Stimulated activated memory B cell treated with anti-CD40 and anti-IgM and Interleukin-4, amounts not matched to agents 10 μg/mL and 1 μg/mL and 100 μg/mL, for 72 hours (primary cell): Measurements from ENCODE around the gene CIART.
"Not testable (repeated sequence)": the region's sequence is repeated elsewhere in the genome, so short reads cannot be mapped to it uniquely, and the experiment has no call there.

Source experiments
- ATAC-seq: fragments of 150-1000 bp; cut with Tn5 transposase; 2 replicates; pipeline ENCODE4 v1.10.0; 2021
- H3K27ac Mint-ChIP-seq: one replicate; pipeline ENCODE4 v1.8.0; 2022; ENCODE audit warnings: mild to moderate bottlenecking, mixed read lengths
- H3K27me3 Mint-ChIP-seq: one replicate; pipeline ENCODE4 v1.8.0; 2022; ENCODE audit warnings: mixed read lengths
- H3K36me3 Mint-ChIP-seq: one replicate; pipeline ENCODE4 v1.8.0; 2022; ENCODE audit warnings: mixed read lengths
- H3K4me1 Mint-ChIP-seq: one replicate; pipeline ENCODE4 v1.8.0; 2022; ENCODE audit warnings: mixed read lengths
- H3K4me3 Mint-ChIP-seq: one replicate; pipeline ENCODE4 v1.8.0; 2022; ENCODE audit warnings: mild to moderate bottlenecking, moderate library complexity, mixed read lengths
- H3K9me3 Mint-ChIP-seq: one replicate; pipeline ENCODE4 v1.8.0; 2022; ENCODE audit warnings: mixed read lengths

CIART gene

GRCh38 chr1:150280138-150280707 lies 2.1 kb upstream of the CIART start:
- no peak overlapping the region for H3K27ac Mint-ChIP-seq
- no peaks in the 10 kb centered on the region for H3K9me3 Mint-ChIP-seq
- H3K4me3 Mint-ChIP-seq, result no peak overlapping the region
- H3K36me3 Mint-ChIP-seq, result peaks cover 10% of the 10 kb centered on the region
- no peaks in the 10 kb centered on the region for H3K27me3 Mint-ChIP-seq
- no peak for ATAC-seq
- peaks cover 22% of the 10 kb centered on the region for H3K4me1 Mint-ChIP-seq

DNA sequence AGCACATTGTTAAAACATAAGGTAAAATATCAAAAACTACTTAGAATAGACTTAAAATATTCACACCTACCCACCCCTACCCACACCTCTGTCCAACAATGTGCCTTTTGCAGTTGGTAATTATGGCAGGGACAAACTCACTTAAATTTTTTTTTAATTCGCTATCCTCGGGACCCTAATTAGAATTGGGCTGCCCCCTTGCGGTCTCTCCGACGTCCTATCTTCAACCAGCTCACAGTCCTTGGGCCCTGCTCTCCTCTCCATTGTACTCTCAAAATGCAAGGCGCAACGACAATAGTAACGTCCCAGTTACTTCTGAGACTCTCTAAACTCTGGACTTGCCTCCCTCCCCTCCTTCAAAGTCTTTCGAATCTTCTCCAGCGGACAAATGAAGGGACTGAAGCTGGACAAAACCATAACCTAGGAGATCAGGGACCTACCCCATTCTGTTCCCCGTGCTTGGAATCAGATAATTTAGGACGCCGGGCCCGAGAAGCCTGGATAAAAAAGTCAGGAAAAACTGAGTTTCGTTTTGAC lies 1.1 kb upstream of the CIART start:
- Mint-ChIP-seq H3K27ac (peak overlapping the region; percentile 68), H3K27me3 (no peaks in the 10 kb centered on the region), H3K4me3 (peak overlapping the region; percentile 87), H3K36me3 (peaks cover 9% of the 10 kb centered on the region), H3K9me3 (no peaks in the 10 kb centered on the region), H3K4me1 (peaks cover 22% of the 10 kb centered on the region)
- peak; percentile 76 for ATAC-seq

- no peaks in the 10 kb centered on the region for H3K27me3 Mint-ChIP-seq
- no peaks in the 10 kb centered on the region for H3K36me3 Mint-ChIP-seq
- peaks cover 22% of the 10 kb centered on the region for H3K4me1 Mint-ChIP-seq
- peak overlapping the region; percentile 87 for H3K4me3 Mint-ChIP-seq
- H3K27ac Mint-ChIP-seq, result peak overlapping the region; percentile 68
- no peaks in the 10 kb centered on the region for H3K9me3 Mint-ChIP-seq
- ATAC-seq, result no peak
Observed at GRCh38 chr1:150282558-150282958, 204 bp downstream of the CIART start.

DNA sequence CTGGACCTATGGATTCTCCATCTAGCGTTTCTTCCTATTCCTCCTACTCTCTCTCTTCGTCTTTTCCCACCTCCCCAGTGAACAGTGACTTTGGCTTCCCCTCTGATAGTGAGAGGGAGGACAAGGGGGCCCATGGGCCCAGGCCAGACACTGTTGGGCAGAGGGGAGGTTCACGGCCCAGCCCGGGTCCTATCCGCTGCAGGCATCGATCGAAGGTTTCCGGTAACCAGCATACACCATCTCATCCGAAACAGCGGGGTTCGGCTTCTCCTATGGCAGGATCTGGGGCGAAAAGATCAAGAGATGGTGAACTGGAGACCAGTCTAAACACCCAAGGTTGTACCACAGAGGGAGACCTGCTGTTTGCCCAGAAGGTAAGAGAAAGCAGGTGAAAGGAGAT lies 906 bp downstream of the CIART start:
- Mint-ChIP-seq H3K36me3 (no peaks in the 10 kb centered on the region), H3K27ac (no peak overlapping the region), H3K4me3 (no peak overlapping the region), H3K9me3 (no peaks in the 10 kb centered on the region), H3K4me1 (peaks cover 22% of the 10 kb centered on the region), H3K27me3 (no peaks in the 10 kb centered on the region)
- ATAC-seq, result no peak

- Mint-ChIP-seq H3K9me3 (no peaks in the 10 kb centered on the region), H3K27ac (no peak overlapping the region), H3K4me1 (peaks cover 7% of the 10 kb centered on the region)
Observed at GRCh38 chr1:150288382-150288781, 6.0 kb downstream of the CIART start.

GRCh38 chr1:150288822-150289221 lies 6.5 kb downstream of the CIART start:
- no peak overlapping the region for H3K4me3 Mint-ChIP-seq
- ATAC-seq, result no peak
- no peaks in the 10 kb centered on the region for H3K27me3 Mint-ChIP-seq
- peaks cover 11% of the 10 kb centered on the region for H3K4me1 Mint-ChIP-seq
- no peaks in the 10 kb centered on the region for H3K36me3 Mint-ChIP-seq
- H3K9me3 Mint-ChIP-seq, result no peaks in the 10 kb centered on the region
- H3K27ac Mint-ChIP-seq, result no peak overlapping the region

More at GRCh38 chr1:150288382-150288781, 6.0 kb downstream of the CIART start:
- Mint-ChIP-seq H3K4me3 (no peak overlapping the region), H3K27me3 (no peaks in the 10 kb centered on the region), H3K36me3 (no peaks in the 10 kb centered on the region)
- no peak for ATAC-seq

DNA sequence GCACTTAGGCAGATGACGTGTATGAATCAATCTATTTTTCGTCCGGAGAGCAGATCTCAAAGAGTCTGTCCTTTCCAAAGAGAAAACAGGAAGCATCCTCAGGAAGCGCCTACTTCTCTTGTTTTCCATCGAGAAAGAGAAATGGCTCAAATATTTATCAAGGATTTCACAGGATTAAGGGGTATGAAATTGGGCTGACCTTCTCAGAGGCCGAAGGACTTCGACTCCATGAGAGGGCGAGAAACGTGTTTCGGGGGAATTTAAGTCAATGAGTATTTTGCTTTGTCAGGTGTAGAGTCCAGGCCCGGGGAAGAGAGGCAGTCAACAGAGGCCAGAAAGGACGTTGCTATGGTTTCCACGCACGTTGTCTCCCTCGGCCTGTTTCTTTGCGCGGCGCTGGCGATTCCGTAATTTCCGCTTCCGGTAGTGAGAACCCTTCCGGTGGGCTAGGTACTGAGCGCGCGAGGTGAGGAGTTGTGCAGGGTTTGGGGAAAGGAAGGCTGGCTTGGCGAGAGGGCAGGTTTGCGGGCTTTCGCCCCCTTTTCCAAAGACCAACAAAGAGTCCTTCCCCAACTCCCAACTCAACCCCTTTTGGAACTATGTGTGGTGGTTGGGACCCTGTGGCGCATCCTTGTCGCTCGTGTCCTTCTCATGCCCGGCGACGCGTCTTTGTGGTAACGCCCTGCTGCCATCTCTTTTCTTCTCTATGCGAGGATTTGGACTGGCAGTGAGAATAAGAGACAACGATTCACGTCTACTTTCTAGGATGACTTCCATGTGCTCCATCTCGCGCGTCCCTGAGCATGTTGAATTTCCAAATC lies 11.3 kb downstream of the CIART start, which contains the start of gene MRPS21:
MRPS21 (plus strand) TSS at position 429 of the 821 bp plus-strand sequence. CDS start 506 bp downstream, outside the sequence.
- H3K27ac Mint-ChIP-seq, result peak within 1 kb of the TSS; percentile 95

GRCh38 chr1:150295476-150295875 lies 13.1 kb downstream of the CIART start:
- no peaks in the 10 kb centered on the region for H3K27me3 Mint-ChIP-seq
- peaks cover 35% of the 10 kb centered on the region for H3K36me3 Mint-ChIP-seq
- peaks cover 26% of the 10 kb centered on the region for H3K4me1 Mint-ChIP-seq
- H3K9me3 Mint-ChIP-seq, result no peaks in the 10 kb centered on the region
- no peak overlapping the region for H3K4me3 Mint-ChIP-seq
- ATAC-seq, result no peak
- no peak overlapping the region for H3K27ac Mint-ChIP-seq

More for the DNA sequence above, 11.3 kb downstream of the CIART start, which contains the start of gene MRPS21:
- Mint-ChIP-seq H3K4me1 (peaks cover 26% of the 10 kb centered on the region), H3K27me3 (no peaks in the 10 kb centered on the region), H3K36me3 (peaks cover 25% of the 10 kb centered on the region), H3K4me3 (peak within 1 kb of the TSS; percentile 92), H3K9me3 (no peaks in the 10 kb centered on the region)
- ATAC-seq, result peak; percentile 99

- ATAC-seq, result no peak
- Mint-ChIP-seq H3K4me1 (peaks cover 14% of the 10 kb centered on the region), H3K36me3 (peaks cover 59% of the 10 kb centered on the region), H3K27me3 (no peaks in the 10 kb centered on the region), H3K4me3 (no peak overlapping the region), H3K27ac (no peak overlapping the region), H3K9me3 (no peaks in the 10 kb centered on the region)
Observed at GRCh38 chr1:150299716-150300115, 17.4 kb downstream of the CIART start.

DNA sequence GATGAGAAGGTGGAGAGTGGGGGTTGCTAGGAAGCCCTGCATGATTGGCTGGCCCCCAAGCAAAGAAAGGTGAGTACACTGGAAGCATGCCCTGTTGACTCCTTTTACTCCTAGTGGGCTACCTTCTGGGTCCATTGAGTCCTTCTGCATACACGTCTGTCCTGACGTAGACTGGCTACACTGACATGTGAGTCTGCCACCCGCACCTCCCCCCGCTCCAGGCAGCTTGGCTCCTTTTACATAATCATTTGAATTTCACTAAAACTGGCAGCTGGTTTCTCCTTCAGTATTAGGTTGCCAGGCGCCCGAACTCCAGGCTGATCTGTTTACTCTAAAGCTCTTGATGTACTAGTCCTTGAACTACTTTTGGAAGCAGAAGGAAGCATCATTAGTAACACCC lies 20.0 kb downstream of the CIART start:
- no peaks in the 10 kb centered on the region for H3K27me3 Mint-ChIP-seq
- no peaks in the 10 kb centered on the region for H3K9me3 Mint-ChIP-seq
- H3K36me3 Mint-ChIP-seq, result peaks cover 59% of the 10 kb centered on the region
- no peak overlapping the region for H3K4me3 Mint-ChIP-seq
- no peak overlapping the region for H3K27ac Mint-ChIP-seq
- H3K4me1 Mint-ChIP-seq, result no peaks in the 10 kb centered on the region
- ATAC-seq, result no peak

- ATAC-seq, result no peak
- no peak overlapping the region for H3K4me3 Mint-ChIP-seq
- peaks cover 61% of the 10 kb centered on the region for H3K36me3 Mint-ChIP-seq
- H3K9me3 Mint-ChIP-seq, result no peaks in the 10 kb centered on the region
- H3K27me3 Mint-ChIP-seq, result no peaks in the 10 kb centered on the region
- H3K4me1 Mint-ChIP-seq, result no peaks in the 10 kb centered on the region
- H3K27ac Mint-ChIP-seq, result no peak overlapping the region
Observed at GRCh38 chr1:150302902-150303301, 20.5 kb downstream of the CIART start.

DNA sequence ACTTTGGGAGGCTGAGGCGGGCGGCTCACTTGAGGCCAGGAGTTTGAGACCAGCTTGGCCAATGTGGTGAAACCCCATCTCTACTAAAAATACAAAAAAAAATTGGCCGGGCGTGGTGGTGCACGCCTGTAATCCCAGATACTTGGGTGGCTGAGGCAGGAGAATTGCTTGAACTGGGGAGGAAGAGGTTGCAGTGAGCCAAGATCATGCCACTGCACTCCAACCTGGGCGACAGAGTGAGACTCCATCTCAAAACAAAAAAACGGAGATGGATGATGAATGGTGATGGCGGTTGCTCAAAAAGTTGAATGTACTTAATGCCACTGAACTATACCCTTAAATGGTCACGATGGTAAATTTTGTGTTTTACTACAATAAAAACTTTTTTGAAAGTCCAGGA lies 26.2 kb downstream of the CIART start:
- H3K4me3 Mint-ChIP-seq, H3K4me1 Mint-ChIP-seq, H3K27ac Mint-ChIP-seq, H3K9me3 Mint-ChIP-seq, ATAC-seq, H3K27me3 Mint-ChIP-seq: not testable (repeated sequence)
- H3K36me3 Mint-ChIP-seq, result peaks cover 42% of the 10 kb centered on the region

DNA sequence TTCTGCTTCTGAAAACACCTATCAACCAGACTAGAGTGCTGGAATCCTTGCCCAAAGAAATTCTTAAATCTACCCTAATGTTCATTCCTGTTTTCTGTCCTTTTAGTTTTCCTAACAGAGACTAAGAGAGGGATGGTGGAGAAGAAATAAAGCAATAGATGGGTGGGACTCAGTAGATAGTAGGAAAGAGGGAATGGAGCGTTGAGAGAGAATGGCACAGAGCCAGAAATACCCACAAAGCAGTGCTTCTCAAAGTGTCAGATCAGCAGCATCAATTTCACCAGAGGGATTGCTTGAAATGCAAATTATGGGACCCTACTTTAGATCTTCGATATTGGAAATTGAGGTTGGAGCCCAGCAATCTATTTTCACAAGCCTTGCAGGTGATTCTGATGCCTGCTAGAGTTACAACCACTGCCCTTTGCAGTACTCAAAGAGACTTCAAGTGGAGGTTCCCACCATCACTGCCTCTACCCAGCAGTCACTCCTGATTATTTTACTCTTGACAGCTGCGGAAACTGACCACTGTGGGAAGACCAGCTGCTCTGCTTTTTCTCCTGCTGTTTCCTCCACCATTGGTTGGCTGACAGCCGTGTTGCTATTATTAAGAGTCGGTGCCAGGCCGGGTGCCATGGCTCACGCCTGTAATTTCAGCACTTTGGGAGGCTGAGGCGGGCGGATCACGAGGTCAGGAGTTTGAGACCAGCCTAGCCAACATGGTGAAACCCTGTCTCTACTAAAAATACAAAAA lies 27.6 kb downstream of the CIART start:
- Mint-ChIP-seq H3K9me3 (no peaks in the 10 kb centered on the region), H3K27me3 (no peaks in the 10 kb centered on the region), H3K36me3 (peaks cover 38% of the 10 kb centered on the region), H3K4me1 (no peaks in the 10 kb centered on the region), H3K27ac (no peak overlapping the region), H3K4me3 (no peak overlapping the region)
- ATAC-seq, result no peak

DNA sequence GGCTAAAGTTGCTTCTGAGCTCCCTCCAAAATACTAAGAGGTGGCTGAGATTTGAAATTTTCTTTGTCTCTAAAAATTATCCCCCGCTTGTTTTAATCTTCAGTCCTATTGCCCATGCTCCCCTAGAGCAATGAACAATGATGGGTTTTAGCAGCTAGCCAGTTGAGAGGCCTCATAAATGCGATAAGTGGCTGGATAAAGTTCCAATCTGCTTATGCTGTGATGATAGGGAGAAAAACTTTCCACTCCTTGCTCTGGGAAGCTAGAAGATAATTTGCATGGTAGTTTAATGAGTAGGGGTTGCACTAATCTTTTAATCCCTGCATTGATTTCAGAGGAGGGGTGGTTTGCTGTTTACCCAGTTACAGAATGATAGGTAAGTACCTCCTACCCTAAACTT lies 29.4 kb downstream of the CIART start:
- Mint-ChIP-seq H3K4me3 (no peak overlapping the region), H3K4me1 (no peaks in the 10 kb centered on the region), H3K27ac (no peak overlapping the region), H3K36me3 (peaks cover 29% of the 10 kb centered on the region), H3K27me3 (no peaks in the 10 kb centered on the region), H3K9me3 (no peaks in the 10 kb centered on the region)
- no peak for ATAC-seq

DNA sequence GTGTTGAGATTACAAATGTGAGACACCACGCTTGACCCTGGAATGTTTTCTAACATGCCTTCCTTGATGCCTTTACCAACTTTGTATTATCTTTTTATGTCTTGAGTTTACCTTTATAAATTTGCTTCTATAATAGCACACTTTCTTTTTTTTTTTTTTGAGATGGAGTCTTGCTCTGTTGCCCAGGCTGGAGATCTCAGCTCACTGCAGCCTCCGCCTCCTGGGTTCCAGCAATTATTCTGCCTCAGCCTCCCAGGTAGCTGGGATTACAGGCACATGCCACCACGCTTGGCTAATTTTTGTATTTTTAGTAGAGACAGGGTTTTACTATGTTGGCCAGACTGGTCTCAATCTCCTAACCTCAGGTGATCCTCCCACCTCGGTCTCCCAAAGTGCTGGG lies 32.3 kb downstream of the CIART start:
- not testable (repeated sequence) for H3K36me3 Mint-ChIP-seq, H3K4me1 Mint-ChIP-seq, H3K9me3 Mint-ChIP-seq, H3K27me3 Mint-ChIP-seq, H3K4me3 Mint-ChIP-seq, ATAC-seq
- H3K27ac Mint-ChIP-seq, result peak overlapping the region; percentile 14
